Lower leg skin (tissue), 4 donors: Measurements from ENCODE around the gene FNDC3B. TPM values are rescaled to one million over a fixed set of nuclear protein-coding genes. Genes with fewer than 3 reads are reported as not detected.

Source experiments
- DNase-seq, 2 donors: peaks; one replicate each; pipeline ENCODE4 v3.0.0-alpha.2; 2019; ENCODE audit warnings: low spot score in 2 of 2
- H3K4me3 ChIP-seq: fragments of 200-600 bp; sonication (generic); 2 replicates; pipeline ENCODE4 v1.5.1; 2017; ENCODE audit warnings: mild to moderate bottlenecking, low read depth; ENCODE audit not compliant: poor library complexity, severe bottlenecking
- POLR2A ChIP-seq, 2 donors: fragments of 450-650 bp; IDR thresholded peaks; one replicate each; pipeline ENCODE4 v1.6.1; 2016 to 2017; ENCODE audit warnings: antibody characterized with exemption in 2 of 2, mild to moderate bottlenecking in 1 of 2, moderate library complexity in 1 of 2
- WGBS, 2 donors: methylation state at CpG; one replicate each; pipeline ENCODE4 v1.1.5; 2018; 5-methylcytosine and 5-hydroxymethylcytosine counted together
- intact Hi-C: fragments of 100-400 bp; cut with DNase I; formaldehyde crosslinking; loops from one replicate; pipeline ENCODE4 v1.15.0; 2023; ENCODE audit warnings: low total_unique reads
- total RNA-seq, 4 donors: library from RNA; depleted of rRNA; stranded (reverse); fragments of >200 nt; gene quantifications; one replicate each; pipeline ENCODE4 v1.1.0, GENCODE V29; 2016
- TF ChIP-seq, protein P1 (sequence below), 3 donors: fragments of 450-650 bp; IDR thresholded peaks; one replicate each; pipeline ENCODE4 v1.5.1; 2016; ENCODE audit warnings: antibody characterized with exemption in 3 of 3, mild to moderate bottlenecking in 3 of 3, moderate library complexity in 2 of 3

Gene FNDC3B
- total RNA-seq, 4 donors from 2014 or later, result 22.9 to 39.3 (median 23.2) TPM

- DNase-seq, result no peak
- TF ChIP-seq POLR2A (IDR thresholded peaks at IDR 0.05), result no peak
- 80 to 90% methylated on average over 5 of the region's 5 CpGs for WGBS, 2 donors
- H3K4me3 ChIP-seq, result no peak overlapping the region
- intact Hi-C loops, result no loop called here
Observed at GRCh38 chr3:172073262-172073915, 34.0 kb downstream of the FNDC3B start.

GRCh38 chr3:172074032-172074431 is 34.7 kb downstream of the FNDC3B start:
- WGBS, 2 donors, result 88 to 93% methylated on average over 2 of the region's 2 CpGs
- no peak for DNase-seq
- TF ChIP-seq, protein P1, sequence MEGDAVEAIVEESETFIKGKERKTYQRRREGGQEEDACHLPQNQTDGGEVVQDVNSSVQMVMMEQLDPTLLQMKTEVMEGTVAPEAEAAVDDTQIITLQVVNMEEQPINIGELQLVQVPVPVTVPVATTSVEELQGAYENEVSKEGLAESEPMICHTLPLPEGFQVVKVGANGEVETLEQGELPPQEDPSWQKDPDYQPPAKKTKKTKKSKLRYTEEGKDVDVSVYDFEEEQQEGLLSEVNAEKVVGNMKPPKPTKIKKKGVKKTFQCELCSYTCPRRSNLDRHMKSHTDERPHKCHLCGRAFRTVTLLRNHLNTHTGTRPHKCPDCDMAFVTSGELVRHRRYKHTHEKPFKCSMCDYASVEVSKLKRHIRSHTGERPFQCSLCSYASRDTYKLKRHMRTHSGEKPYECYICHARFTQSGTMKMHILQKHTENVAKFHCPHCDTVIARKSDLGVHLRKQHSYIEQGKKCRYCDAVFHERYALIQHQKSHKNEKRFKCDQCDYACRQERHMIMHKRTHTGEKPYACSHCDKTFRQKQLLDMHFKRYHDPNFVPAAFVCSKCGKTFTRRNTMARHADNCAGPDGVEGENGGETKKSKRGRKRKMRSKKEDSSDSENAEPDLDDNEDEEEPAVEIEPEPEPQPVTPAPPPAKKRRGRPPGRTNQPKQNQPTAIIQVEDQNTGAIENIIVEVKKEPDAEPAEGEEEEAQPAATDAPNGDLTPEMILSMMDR (IDR thresholded peaks at IDR 0.05), result no peak
- TF ChIP-seq POLR2A (IDR thresholded peaks at IDR 0.05), result no peak
- intact Hi-C loops, result no loop called here
- no peak overlapping the region for H3K4me3 ChIP-seq

DNA sequence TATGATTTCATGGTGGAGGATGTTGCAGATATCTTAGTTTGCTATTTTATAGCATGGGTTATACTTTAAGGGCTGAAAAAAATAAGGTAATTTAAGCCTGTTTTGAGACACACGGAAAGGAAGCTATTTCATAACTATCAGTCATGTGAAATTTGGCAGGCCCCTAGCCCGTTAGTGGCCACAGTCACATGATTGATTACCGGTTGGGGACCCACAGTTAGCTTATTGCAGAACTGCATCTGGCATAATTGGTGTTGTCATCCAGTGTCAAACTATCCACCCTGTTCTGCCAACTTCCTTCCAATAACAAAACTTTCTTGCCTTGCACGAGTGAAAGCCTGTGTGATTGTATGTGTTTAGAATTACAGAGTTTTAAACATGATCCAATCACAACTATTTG is 35.2 kb downstream of the FNDC3B start:
- WGBS, 2 donors, result 25 to 39% methylated on average over 4 of the region's 4 CpGs
- peak; percentile 84 to 91 for DNase-seq
- TF ChIP-seq, protein P1 (IDR thresholded peaks at IDR 0.05), result no peak
- TF ChIP-seq POLR2A (IDR thresholded peaks at IDR 0.05), result no peak
- intact Hi-C loops, result no loop called here
- H3K4me3 ChIP-seq, result no peak overlapping the region

GRCh38 chr3:172076212-172076611 is 36.8 kb downstream of the FNDC3B start:
- TF ChIP-seq, protein P1 (IDR thresholded peaks at IDR 0.05), result no peak
- no peak for TF ChIP-seq POLR2A (IDR thresholded peaks at IDR 0.05)
- WGBS, 2 donors, result 91 to 95% methylated on average over 2 of the region's 2 CpGs
- no peak for DNase-seq
- H3K4me3 ChIP-seq, result no peak overlapping the region
- intact Hi-C loops, result no loop called here

- DNase-seq, result no peak
- intact Hi-C loops, result no loop called here
- H3K4me3 ChIP-seq, result no peak overlapping the region
- TF ChIP-seq, protein P1 (IDR thresholded peaks at IDR 0.05), result no peak
- TF ChIP-seq POLR2A (IDR thresholded peaks at IDR 0.05), result no peak
- 91 to 95% methylated on average over 4 of the region's 4 CpGs for WGBS, 2 donors
Observed at GRCh38 chr3:172077197-172077757, 37.9 kb downstream of the FNDC3B start.

GRCh38 chr3:172078244-172078643 is 38.9 kb downstream of the FNDC3B start:
- DNase-seq, result no peak
- no peak for TF ChIP-seq POLR2A (IDR thresholded peaks at IDR 0.05)
- TF ChIP-seq, protein P1 (IDR thresholded peaks at IDR 0.05), result no peak
- intact Hi-C loops, result no loop called here
- H3K4me3 ChIP-seq, result no peak overlapping the region
- 73 to 75% methylated on average over 4 of the region's 4 CpGs for WGBS, 2 donors
